D721Med (cell line): ENCODE results near the gene UTRN.

ENCODE experiments used
- DNase-seq: peaks from one replicate; pipeline ENCODE4 v3.0.0; 2011; ENCODE audit warnings: low spot score; ENCODE audit not compliant: insufficient read length
- FAIRE-seq: peaks from 2 replicates; lab custom pipeline; 2011; peaks lifted over from hg19 to GRCh38; lab: Jason Lieb, UNC
- CTCF ChIP-seq: IDR thresholded peaks from 2 replicates; pipeline ENCODE4 v1.5.1; 2012; ENCODE audit warnings: mild to moderate bottlenecking, control low read depth; ENCODE audit not compliant: insufficient read depth; ENCODE audit errors: missing control alignments

Gene UTRN

DNA sequence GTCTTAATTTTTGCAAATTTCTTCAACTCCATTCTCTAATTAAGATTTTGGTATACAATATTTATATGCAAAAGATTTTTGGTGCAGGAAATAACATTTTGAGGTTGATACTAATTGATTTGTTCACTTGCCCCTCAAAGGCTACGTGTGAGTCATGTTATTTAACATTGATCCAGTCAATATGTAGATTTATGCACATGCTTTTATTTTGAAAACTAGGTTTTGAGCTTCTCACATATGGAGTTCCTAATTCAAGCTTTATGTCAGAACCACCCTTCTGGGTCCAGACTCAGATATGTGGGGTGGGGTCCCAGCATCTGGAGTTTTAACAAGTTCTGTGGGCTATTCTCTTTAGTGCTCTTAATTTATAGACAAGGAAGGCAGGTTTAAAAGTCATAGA is 13.8 kb downstream of the UTRN start:
- no peak for TF ChIP-seq CTCF
- no peak for DNase-seq
- no peak for FAIRE-seq

GRCh38 chr6:144302701-144303372 is 17.7 kb downstream of the UTRN start:
- no peak for FAIRE-seq
- no peak for TF ChIP-seq CTCF
- DNase-seq, result no peak

- DNase-seq, result no peak
- TF ChIP-seq CTCF, result no peak
- FAIRE-seq, result no peak
Measured at GRCh38 chr6:144304223-144304848, 19.2 kb downstream of the UTRN start.

DNA sequence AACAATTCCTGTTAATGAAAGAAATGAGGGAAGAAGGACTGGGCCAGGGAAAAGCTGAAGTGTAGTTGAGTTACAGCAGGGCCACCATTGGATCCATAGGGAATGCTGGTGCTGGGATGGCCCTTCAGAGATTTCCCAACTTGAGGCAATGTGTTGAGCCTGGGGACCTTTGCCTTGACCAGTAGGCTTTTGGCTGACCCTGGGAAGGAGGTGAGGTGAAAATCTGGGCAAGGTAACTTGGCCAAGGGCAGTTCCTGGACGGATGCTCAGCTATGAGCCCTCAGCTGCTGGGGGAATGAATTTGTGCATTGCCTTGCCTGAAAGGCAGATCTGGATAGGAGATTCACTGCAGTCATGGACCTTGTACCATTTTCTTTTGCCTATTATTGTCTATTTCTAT is 20.4 kb downstream of the UTRN start:
- DNase-seq (no peak), FAIRE-seq (no peak)
- TF ChIP-seq CTCF, result no peak

GRCh38 chr6:144305985-144306384 is 20.9 kb downstream of the UTRN start:
- DNase-seq, result no peak
- FAIRE-seq, result no peak
- TF ChIP-seq CTCF, result no peak

GRCh38 chr6:144307880-144308279 is 22.7 kb downstream of the UTRN start:
- no peak for DNase-seq
- no peak for FAIRE-seq
- no peak for TF ChIP-seq CTCF

- DNase-seq, result no peak
- TF ChIP-seq CTCF, result no peak
- FAIRE-seq, result no peak
Measured at GRCh38 chr6:144310765-144311164, 25.6 kb downstream of the UTRN start.
